ENCODE data around the gene SH2D3A.

SH2D3A gene

DNA sequence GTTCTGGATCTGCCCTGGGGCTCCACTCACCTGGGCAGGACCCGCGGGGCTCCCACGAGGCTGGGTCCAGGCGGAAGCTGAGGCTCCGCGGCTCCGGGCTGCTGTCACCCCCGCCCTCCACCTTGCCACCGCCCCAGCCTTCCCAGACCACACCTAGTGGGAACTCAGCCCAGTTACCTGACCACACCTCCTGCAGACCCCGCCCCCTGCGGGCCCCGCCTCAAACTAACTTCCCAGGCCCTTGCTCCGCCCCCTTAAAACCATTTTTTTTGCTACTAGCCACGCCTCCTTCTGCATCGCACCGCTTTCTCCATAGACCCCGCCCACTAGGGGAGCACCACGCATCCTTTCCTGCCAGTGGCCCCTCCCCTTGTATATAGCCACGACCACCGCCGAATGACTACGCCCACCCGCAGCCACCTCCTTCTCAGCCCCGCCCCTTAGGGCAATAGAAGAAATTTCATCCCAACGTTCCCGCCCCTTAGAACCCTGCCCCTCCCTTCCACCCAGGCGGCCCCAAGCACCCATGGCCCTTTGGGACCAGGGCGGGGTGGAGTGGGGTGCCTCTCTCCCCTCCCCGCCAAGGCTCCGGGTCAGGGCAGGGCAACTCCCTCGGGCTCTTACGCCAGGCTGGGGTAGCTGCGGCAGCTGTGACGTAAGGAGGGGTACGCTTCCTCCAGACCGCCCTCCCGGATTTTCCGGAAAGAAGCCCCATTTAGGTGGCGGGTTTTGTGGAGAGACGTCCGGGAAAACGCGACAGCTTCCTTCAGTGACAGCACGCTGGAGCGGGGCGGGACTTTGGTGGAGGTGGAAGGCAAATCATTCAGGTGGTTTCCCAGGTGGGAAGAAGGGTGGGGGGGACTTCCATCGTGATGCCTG, at the start of gene SH2D3A:
Gene SH2D3A (minus strand): TSS at position 79 of the 879 bp plus-strand sequence. CDS start 3,687 bp downstream, outside the sequence.
- TF ChIP-seq, protein P1, sequence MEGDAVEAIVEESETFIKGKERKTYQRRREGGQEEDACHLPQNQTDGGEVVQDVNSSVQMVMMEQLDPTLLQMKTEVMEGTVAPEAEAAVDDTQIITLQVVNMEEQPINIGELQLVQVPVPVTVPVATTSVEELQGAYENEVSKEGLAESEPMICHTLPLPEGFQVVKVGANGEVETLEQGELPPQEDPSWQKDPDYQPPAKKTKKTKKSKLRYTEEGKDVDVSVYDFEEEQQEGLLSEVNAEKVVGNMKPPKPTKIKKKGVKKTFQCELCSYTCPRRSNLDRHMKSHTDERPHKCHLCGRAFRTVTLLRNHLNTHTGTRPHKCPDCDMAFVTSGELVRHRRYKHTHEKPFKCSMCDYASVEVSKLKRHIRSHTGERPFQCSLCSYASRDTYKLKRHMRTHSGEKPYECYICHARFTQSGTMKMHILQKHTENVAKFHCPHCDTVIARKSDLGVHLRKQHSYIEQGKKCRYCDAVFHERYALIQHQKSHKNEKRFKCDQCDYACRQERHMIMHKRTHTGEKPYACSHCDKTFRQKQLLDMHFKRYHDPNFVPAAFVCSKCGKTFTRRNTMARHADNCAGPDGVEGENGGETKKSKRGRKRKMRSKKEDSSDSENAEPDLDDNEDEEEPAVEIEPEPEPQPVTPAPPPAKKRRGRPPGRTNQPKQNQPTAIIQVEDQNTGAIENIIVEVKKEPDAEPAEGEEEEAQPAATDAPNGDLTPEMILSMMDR (IDR thresholded peaks at IDR 0.05; ENCODE audit: borderline replicate concordance, control extremely low read depth, extremely low read depth, insufficient read depth, missing control alignments), result no peak
- DNase-seq (ENCODE audit: low spot score), result peak; percentile 96
- in situ Hi-C loops (cut with MboI; ENCODE audit: low sequenced_read_pairs, unreplicated experiment), result no loop called here

DNA sequence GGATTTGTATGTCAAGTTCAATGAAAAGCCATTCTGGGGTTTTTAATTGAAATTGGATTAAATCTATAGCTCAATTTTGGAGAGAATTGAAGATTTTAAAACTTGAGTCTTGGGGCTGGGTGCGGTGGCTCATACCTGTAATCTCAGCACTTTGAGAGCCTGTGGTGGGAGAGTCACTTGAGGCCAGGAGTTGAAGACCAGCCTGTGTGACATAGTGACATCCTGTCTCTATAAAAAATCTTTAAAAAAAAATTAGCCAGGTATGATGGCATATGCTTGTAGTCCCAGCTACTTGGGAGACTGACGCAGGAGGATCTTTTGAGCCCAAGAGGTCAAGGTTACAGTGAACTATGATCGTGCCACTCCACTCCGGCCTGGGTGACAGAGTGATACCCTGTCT, 46.4 kb upstream of the SH2D3A start:
- DNase-seq (ENCODE audit: low spot score), result no peak
- TF ChIP-seq, protein P1 (IDR thresholded peaks at IDR 0.05; ENCODE audit: borderline replicate concordance, control extremely low read depth, extremely low read depth, insufficient read depth, missing control alignments), result no peak
- in situ Hi-C loops (cut with MboI; ENCODE audit: low sequenced_read_pairs, unreplicated experiment), result no loop called here

DNA sequence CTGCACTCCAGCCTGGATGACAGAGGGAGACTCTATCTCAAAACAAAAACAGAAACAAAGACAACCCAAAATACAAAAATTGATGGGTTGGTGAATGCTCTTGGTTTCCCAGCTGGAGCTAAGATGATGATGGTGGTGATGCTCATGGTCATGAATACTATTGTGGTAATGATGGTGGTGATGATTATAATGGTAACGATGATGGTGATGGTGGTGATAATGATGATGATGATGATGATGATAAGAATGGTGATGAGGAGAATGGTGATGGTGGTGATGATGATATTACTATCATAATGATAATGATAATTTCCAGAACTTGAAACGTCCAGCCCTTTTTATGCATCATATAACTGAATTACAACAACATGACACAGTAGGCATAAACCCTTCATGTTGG, 45.4 kb upstream of the SH2D3A start:
- in situ Hi-C loops (cut with MboI; ENCODE audit: low sequenced_read_pairs, unreplicated experiment), result no loop called here
- TF ChIP-seq, protein P1 (IDR thresholded peaks at IDR 0.05; ENCODE audit: borderline replicate concordance, control extremely low read depth, extremely low read depth, insufficient read depth, missing control alignments), result no peak
- no peak for DNase-seq (ENCODE audit: low spot score)

GRCh38 chr19:6811906-6812305, 44.7 kb upstream of the SH2D3A start:
- no peak for DNase-seq (ENCODE audit: low spot score)
- TF ChIP-seq, protein P1 (IDR thresholded peaks at IDR 0.05; ENCODE audit: borderline replicate concordance, control extremely low read depth, extremely low read depth, insufficient read depth, missing control alignments), result no peak
- in situ Hi-C loops (cut with MboI; ENCODE audit: low sequenced_read_pairs, unreplicated experiment), result no loop called here

DNA sequence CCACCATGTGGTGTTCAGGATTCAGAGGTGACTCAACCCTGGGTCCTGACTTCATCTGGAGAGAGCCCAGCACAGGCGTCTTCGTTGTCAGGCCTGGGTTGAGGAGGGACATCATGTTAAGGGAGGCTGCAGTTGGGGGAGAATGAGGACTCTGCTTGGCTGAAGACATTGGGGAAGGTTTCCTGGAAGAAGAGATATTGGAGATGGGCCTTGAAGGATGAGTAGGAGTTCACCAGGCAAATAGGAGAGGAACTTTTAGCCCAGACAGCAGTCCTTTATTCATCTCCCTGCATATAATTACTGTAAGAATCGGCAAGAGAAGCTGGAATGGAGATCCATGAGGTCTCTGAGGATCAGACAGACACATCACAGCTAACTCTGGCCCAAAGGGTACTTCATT, 44.1 kb upstream of the SH2D3A start:
- in situ Hi-C loops (cut with MboI; ENCODE audit: low sequenced_read_pairs, unreplicated experiment), result no loop called here
- TF ChIP-seq, protein P1 (IDR thresholded peaks at IDR 0.05; ENCODE audit: borderline replicate concordance, control extremely low read depth, extremely low read depth, insufficient read depth, missing control alignments), result no peak
- no peak for DNase-seq (ENCODE audit: low spot score)

DNA sequence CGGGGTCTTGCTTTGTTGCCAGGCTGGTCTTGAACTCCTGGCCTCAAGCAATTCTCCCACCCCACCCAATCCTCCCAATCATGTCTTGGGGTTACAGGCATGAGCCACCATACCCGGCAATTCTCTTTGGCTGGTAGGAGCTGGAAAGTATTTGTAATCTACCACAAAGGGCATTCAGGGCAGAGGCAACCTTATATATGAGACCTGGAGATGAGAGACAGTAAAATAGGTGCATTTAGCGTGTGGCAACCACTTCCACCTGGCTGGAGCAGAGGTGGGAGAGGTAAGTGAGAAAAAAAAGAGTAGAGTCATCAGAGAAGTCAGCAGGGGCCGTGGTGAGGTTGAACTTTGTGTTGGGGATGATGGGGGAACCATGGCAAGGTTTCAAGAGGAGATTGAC, 42.0 kb upstream of the SH2D3A start:
- TF ChIP-seq, protein P1 (IDR thresholded peaks at IDR 0.05; ENCODE audit: borderline replicate concordance, control extremely low read depth, extremely low read depth, insufficient read depth, missing control alignments), result no peak
- DNase-seq (ENCODE audit: low spot score), result no peak
- in situ Hi-C loops (cut with MboI; ENCODE audit: low sequenced_read_pairs, unreplicated experiment), result no loop called here
